GM12878 (cell line): ENCODE data around the gene MAK. TPM values are rescaled to one million over a fixed set of nuclear protein-coding genes. Genes with fewer than 3 reads are reported as not detected.
"Not testable (repeated sequence)": the region's sequence is repeated elsewhere in the genome, so short reads cannot be mapped to it uniquely, and the experiment has no call there.

ENCODE experiments used
- ATAC-seq: fragments of 200-7000 bp; cut with Tn5 transposase; 3 replicates; pipeline ENCODE4 v1.9.1; 2020; ENCODE audit warnings: mild to moderate bottlenecking, moderate library complexity
- BruUV-seq: library from RNA; stranded (reverse); fragments of 400-500 nt; replicated peaks from 2 replicates; lab custom pipeline; 2021; lab: Mats Ljungman, UMichigan
- CTCF ChIA-PET: fragments of 300-600 bp; sonication (Branson Sonifier 250); formaldehyde crosslinking; extraction: SDS; loops from one replicate; lab custom pipeline; 2021; ENCODE audit warnings: inconsistent platforms; lab: Yijun Ruan, JAX
- POLR2A ChIA-PET: fragments of 350-600 bp; formaldehyde crosslinking; extraction: SDS; loops from one replicate; lab custom pipeline; 2021; ENCODE audit warnings: inconsistent platforms; lab: Charles Lee
- RAD21 ChIA-PET: fragments of 300-600 bp; sonication (Branson Sonifier 250); formaldehyde crosslinking; loops from one replicate; lab custom pipeline; 2023; ENCODE audit warnings: antibody characterized with exemption; ENCODE audit not compliant: unreplicated experiment; lab: Charles Lee
- SMC1A ChIA-PET: fragments of 300-600 bp; sonication (Branson Sonifier 250); formaldehyde crosslinking; loops from one replicate; lab custom pipeline; 2023; ENCODE audit not compliant: unreplicated experiment, uncharacterized antibody; lab: Charles Lee
- DNase-seq: peaks from one replicate; pipeline ENCODE4 v3.0.0-alpha.2; 2011; ENCODE audit warnings: low read depth, low spot score
- FAIRE-seq: peaks from 3 replicates; lab custom pipeline; 2011; peaks lifted over from hg19 to GRCh38; lab: Jason Lieb, UNC
- H2AFZ ChIP-seq: 2 replicates; pipeline ENCODE4 v1.6.0; 2011; ENCODE audit warnings: low read depth, low read length, control low read depth; ENCODE audit not compliant: control insufficient read depth
- H3K27ac ChIP-seq: 2 replicates; pipeline ENCODE4 v1.5.1; 2011; ENCODE audit warnings: control low read depth; ENCODE audit not compliant: control insufficient read depth, insufficient read depth
- H3K27me3 ChIP-seq, 2 experiments: replicated peaks in 1 of 2; 2 replicates each; pipeline versions ENCODE4 v1.6.0 to v1.6.1; 2011; ENCODE audit warnings: low read length in 1 of 2; ENCODE audit not compliant: control insufficient read depth in 2 of 2, insufficient read depth in 2 of 2
- H3K36me3 ChIP-seq, 2 experiments: 2 replicates each; pipeline ENCODE4 v1.5.1; 2011; ENCODE audit warnings: low read length in 1 of 2; ENCODE audit not compliant: control insufficient read depth in 2 of 2, insufficient read depth in 2 of 2
- H3K4me1 ChIP-seq: 2 replicates; pipeline ENCODE4 v1.6.1; 2011; ENCODE audit warnings: mild to moderate bottlenecking, low read length, moderate library complexity, mixed read lengths; ENCODE audit not compliant: control insufficient read depth, insufficient read depth
- H3K4me2 ChIP-seq: 2 replicates; pipeline ENCODE4 v1.6.0; 2011; ENCODE audit warnings: control low read depth; ENCODE audit not compliant: control insufficient read depth, insufficient read depth
- H3K4me3 ChIP-seq: fragments of 200-600 bp; sonication (generic); 2 replicates; pipeline ENCODE4 v1.5.1; 2016
- H3K79me2 ChIP-seq: 2 replicates; pipeline ENCODE4 v1.6.0; 2011; ENCODE audit warnings: low read length; ENCODE audit not compliant: control insufficient read depth, insufficient read depth
- H3K9ac ChIP-seq: 2 replicates; pipeline ENCODE4 v1.8.0; 2011; ENCODE audit warnings: low read length, control low read depth, mixed read lengths; ENCODE audit not compliant: control insufficient read depth, insufficient read depth
- H3K9me3 ChIP-seq: replicated peaks from 3 replicates; pipeline ENCODE4 v1.5.1; 2011; ENCODE audit warnings: mild to moderate bottlenecking, low read length; ENCODE audit not compliant: control insufficient read depth, insufficient read depth
- H4K20me1 ChIP-seq: 2 replicates; pipeline ENCODE4 v1.6.0; 2011; ENCODE audit not compliant: control insufficient read depth, insufficient read depth
- BACH1 ChIP-seq: fragments of 450-650 bp; IDR thresholded peaks from 2 replicates; pipeline ENCODE4 v1.6.1; 2017; ENCODE audit warnings: mild to moderate bottlenecking, borderline replicate concordance
- BHLHE40 ChIP-seq, 2 experiments: fragments of 450-650 bp in 1 of 2; IDR thresholded peaks; 2 replicates each; pipeline ENCODE4 v1.6.1; 2011 to 2017; ENCODE audit warnings: low read depth in 2 of 2, borderline replicate concordance in 1 of 2, improper control_type of control experiment in 1 of 2, low read length in 1 of 2, mild to moderate bottlenecking in 1 of 2
- CBX3 ChIP-seq: fragments of 200-600 bp; sonication (generic); IDR thresholded peaks from 2 replicates; pipeline ENCODE4 v1.6.1; 2016; ENCODE audit warnings: low read depth, borderline replicate concordance
- HCFC1 ChIP-seq: fragments of 150-350 bp; IDR thresholded peaks from 2 replicates; pipeline ENCODE4 v1.6.1; 2014; ENCODE audit warnings: low read length
- NR2C2 ChIP-seq: IDR thresholded peaks from 2 replicates; pipeline ENCODE4 v1.6.1; 2011; ENCODE audit warnings: borderline replicate concordance, low read depth; ENCODE audit not compliant: control insufficient read depth, insufficient read length
- POLR2AphosphoS5 ChIP-seq: IDR thresholded peaks from 2 replicates; pipeline ENCODE4 v1.6.1; 2011; ENCODE audit warnings: mild to moderate bottlenecking, low read length, inconsistent platforms
- ZZZ3 ChIP-seq: IDR thresholded peaks from 2 replicates; pipeline ENCODE4 v1.6.1; 2011; ENCODE audit warnings: low read depth; ENCODE audit not compliant: control insufficient read depth, insufficient read length
- WGBS: methylation state at CpG from one replicate; pipeline ENCODE4 v1.1.6; 2016; ENCODE audit warnings: low lambda C conversion rate; ENCODE audit not compliant: insufficient replicate concordance, insufficient coverage; ENCODE audit errors: missing lambda C conversion rate; 5-methylcytosine and 5-hydroxymethylcytosine counted together
- in situ Hi-C: fragments of 300-500 bp; cut with MboI; formaldehyde crosslinking; loops from 9 replicates; pipeline ENCODE4 v1.14.3; 2018; ENCODE audit warnings: mixed read lengths
- intact Hi-C: fragments of 100-400 bp; cut with micrococcal nuclease; formaldehyde crosslinking; loops from one replicate; pipeline ENCODE4 v1.14.2; 2022; ENCODE audit not compliant: unreplicated experiment
- polyA plus RNA-seq, 11 experiments: library from polyadenylated mRNA; depleted of rRNA in 4 of 11; unstranded in 6 of 11; stranded (reverse) in 5 of 11; fragments of >200 nt; fragmentation: Nextera tagmentation in 4 of 11; fragmentation: Illumina TruSeq in 1 of 11; extraction: Ambion mirVana in 4 of 11; extraction: Trizol in 1 of 11; gene quantifications; 1 replicate in 1 of 11; 2 replicates in 10 of 11; pipeline versions ENCODE4 v1.2.1 to v1.2.3, GENCODE V29; 2011 to 2016; ENCODE audit warnings: inconsistent platforms in 2 of 11, missing spikeins in 2 of 11, low read depth in 1 of 11
- total RNA-seq, 4 experiments: library from RNA; depleted of rRNA in 3 of 4; stranded (reverse); fragments of >200 nt in 3 of 4; fragmentation: Illumina TruSeq in 1 of 4; extraction: Trizol in 1 of 4; gene quantifications; 2 replicates each; pipeline versions ENCODE4 v1.2.1 to v1.2.3, GENCODE V29; 2013 to 2021
- TF ChIP-seq, protein P1 (sequence below): IDR thresholded peaks from 2 replicates; pipeline ENCODE4 v1.6.1; 2011; ENCODE audit warnings: low read depth, low read length, improper control_type of control experiment, borderline replicate concordance
- TF ChIP-seq, protein P2 (sequence below): fragments of 450-650 bp; IDR thresholded peaks from 2 replicates; pipeline ENCODE4 v1.6.1; 2016; ENCODE audit warnings: mild to moderate bottlenecking, moderate library complexity, borderline replicate concordance
- TF ChIP-seq, protein P3 (sequence below): fragments of 450-650 bp; IDR thresholded peaks from 2 replicates; pipeline ENCODE4 v1.6.1; 2016; ENCODE audit warnings: mild to moderate bottlenecking

The MAK gene
- total and polyA plus RNA-seq, 10 of the 15 experiments (the other 5 are each of a cell fraction or from before 2014, with no cell fraction given) = 0.01 to 0.90 (median 0.13) TPM; not detected in 1

DNA sequence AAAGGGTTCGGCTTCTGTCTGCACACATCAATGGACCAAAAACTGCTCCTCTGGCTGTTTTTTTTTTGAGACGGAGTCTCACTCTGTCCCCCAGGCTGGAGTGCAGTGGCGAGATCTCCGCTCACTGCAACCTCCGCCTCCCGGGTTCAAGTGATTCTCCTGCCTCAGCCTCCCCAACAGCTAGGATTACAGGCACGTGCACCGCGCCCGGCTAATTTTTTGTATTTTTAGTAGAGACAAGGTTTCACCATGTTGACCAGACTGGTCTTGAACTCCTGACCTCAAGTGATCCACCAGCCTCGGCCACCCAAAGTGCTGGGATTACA, 48.0 kb upstream of the MAK start:
- CTCF ChIA-PET, H3K36me3 ChIP-seq, in situ Hi-C loops, H3K9ac ChIP-seq, H3K79me2 ChIP-seq, ATAC-seq, H3K4me1 ChIP-seq, intact Hi-C loops, H3K9me3 ChIP-seq, RAD21 ChIA-PET, BruUV-seq, DNase-seq, H3K4me3 ChIP-seq, FAIRE-seq, POLR2A ChIA-PET, H3K27ac ChIP-seq, H4K20me1 ChIP-seq, SMC1A ChIA-PET, H2AFZ ChIP-seq: not testable (repeated sequence)
- peaks cover 8 to 11% of the 10 kb centered on the region in 2 experiments for H3K27me3 ChIP-seq
- 44% methylated on average over 11 of the region's 11 CpGs for WGBS
- TF ChIP-seq BHLHE40 (IDR thresholded peaks at IDR 0.05; ENCODE audit: borderline replicate concordance in 1 of 2, low read depth in 2 of 2, low read length in 1 of 2) = peak in 1 of 2 experiments; percentile 23; a peak in 1 of 4 replicates
- H3K4me2 ChIP-seq = peak overlapping the region; percentile 77

DNA sequence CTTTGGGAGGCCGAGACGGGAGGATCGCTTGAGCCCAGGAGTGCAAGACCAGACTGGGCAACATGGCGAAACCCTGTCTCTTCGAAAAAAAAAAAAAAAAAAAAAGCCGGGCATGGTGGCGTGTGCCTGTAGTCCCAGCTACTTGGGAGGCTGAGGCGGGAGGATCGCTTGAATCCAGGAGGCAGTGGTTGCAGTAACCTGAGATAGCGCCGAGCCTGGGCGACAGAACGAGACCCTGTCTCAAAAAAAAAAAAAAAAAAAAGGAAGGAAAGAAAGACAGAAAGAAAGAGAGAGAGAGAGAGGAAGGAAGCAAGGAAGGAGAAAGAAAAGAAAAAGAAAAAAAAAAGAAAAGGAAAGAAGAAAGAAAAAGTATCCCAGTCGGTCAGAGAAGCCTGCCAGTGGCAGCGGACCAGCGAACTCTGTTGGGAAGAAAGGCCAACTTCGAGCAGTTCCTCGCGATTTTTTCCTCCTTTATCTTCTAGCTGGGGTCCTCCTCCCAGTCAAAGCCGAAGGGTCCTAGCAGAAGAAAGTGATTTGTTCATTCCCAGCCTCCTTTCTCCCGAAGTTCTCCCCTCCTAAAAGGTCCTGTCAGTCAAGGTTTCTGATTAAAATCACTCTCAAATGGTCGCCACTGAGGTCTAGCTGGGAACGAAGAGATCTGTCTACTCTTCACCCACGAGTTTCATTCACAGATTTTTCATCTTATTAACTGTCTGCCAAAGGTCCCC, 46.1 kb upstream of the MAK start:
- no peak for ATAC-seq
- no peaks in the 10 kb centered on the region for H3K79me2 ChIP-seq
- DNase-seq = no peak
- H3K27me3 ChIP-seq = peaks cover 8 to 11% of the 10 kb centered on the region in 2 experiments
- ChIA-PET POLR2A (interaction anchor here (0.6 to 0.7 kb wide), 2 partner anchors 10 to 126 kb away, joined by 3 to 5 read pairs; no protein-coding TSS in a partner anchor), RAD21 (no interaction called here), CTCF (no interaction called here), SMC1A (no interaction called here)
- no peaks in the 10 kb centered on the region for H4K20me1 ChIP-seq
- H3K4me1 ChIP-seq = peaks cover 5% of the 10 kb centered on the region
- no peak overlapping the region for H3K4me3 ChIP-seq
- in situ Hi-C loops = no loop called here
- intact Hi-C loops = no loop called here
- BruUV-seq = no TSS peak
- no peak overlapping the region for H2AFZ ChIP-seq
- no peak overlapping the region for H3K9ac ChIP-seq
- no peak overlapping the region for H3K4me2 ChIP-seq
- peaks cover 2% of the 10 kb centered on the region; the same call in 2 of the 3 replicates for H3K9me3 ChIP-seq
- FAIRE-seq = no peak
- no peaks in the 10 kb centered on the region for H3K36me3 ChIP-seq
- WGBS = 25% methylated on average over 14 of the region's 24 CpGs
- H3K27ac ChIP-seq = no peak overlapping the region
- TF ChIP-seq POLR2AphosphoS5 (no peak), ZZZ3 (no peak), HCFC1 (no peak), BACH1 (no peak), NR2C2 (no peak), CBX3 (no peak)
- TF ChIP-seq, protein P1, sequence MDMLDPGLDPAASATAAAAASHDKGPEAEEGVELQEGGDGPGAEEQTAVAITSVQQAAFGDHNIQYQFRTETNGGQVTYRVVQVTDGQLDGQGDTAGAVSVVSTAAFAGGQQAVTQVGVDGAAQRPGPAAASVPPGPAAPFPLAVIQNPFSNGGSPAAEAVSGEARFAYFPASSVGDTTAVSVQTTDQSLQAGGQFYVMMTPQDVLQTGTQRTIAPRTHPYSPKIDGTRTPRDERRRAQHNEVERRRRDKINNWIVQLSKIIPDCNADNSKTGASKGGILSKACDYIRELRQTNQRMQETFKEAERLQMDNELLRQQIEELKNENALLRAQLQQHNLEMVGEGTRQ = no peak
- TF ChIP-seq, protein P2, sequence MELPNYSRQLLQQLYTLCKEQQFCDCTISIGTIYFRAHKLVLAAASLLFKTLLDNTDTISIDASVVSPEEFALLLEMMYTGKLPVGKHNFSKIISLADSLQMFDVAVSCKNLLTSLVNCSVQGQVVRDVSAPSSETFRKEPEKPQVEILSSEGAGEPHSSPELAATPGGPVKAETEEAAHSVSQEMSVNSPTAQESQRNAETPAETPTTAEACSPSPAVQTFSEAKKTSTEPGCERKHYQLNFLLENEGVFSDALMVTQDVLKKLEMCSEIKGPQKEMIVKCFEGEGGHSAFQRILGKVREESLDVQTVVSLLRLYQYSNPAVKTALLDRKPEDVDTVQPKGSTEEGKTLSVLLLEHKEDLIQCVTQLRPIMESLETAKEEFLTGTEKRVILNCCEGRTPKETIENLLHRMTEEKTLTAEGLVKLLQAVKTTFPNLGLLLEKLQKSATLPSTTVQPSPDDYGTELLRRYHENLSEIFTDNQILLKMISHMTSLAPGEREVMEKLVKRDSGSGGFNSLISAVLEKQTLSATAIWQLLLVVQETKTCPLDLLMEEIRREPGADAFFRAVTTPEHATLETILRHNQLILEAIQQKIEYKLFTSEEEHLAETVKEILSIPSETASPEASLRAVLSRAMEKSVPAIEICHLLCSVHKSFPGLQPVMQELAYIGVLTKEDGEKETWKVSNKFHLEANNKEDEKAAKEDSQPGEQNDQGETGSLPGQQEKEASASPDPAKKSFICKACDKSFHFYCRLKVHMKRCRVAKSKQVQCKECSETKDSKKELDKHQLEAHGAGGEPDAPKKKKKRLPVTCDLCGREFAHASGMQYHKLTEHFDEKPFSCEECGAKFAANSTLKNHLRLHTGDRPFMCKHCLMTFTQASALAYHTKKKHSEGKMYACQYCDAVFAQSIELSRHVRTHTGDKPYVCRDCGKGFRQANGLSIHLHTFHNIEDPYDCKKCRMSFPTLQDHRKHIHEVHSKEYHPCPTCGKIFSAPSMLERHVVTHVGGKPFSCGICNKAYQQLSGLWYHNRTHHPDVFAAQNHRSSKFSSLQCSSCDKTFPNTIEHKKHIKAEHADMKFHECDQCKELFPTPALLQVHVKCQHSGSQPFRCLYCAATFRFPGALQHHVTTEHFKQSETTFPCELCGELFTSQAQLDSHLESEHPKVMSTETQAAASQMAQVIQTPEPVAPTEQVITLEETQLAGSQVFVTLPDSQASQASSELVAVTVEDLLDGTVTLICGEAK = no peak
- TF ChIP-seq, protein P3, sequence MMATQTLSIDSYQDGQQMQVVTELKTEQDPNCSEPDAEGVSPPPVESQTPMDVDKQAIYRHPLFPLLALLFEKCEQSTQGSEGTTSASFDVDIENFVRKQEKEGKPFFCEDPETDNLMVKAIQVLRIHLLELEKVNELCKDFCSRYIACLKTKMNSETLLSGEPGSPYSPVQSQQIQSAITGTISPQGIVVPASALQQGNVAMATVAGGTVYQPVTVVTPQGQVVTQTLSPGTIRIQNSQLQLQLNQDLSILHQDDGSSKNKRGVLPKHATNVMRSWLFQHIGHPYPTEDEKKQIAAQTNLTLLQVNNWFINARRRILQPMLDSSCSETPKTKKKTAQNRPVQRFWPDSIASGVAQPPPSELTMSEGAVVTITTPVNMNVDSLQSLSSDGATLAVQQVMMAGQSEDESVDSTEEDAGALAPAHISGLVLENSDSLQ = no peak
